Epithelial cell of esophagus (primary cell): ENCODE measurements around the gene CHRNA4.
"Not testable (repeated sequence)": the region's sequence is repeated elsewhere in the genome, so short reads cannot be mapped to it uniquely, and the experiment has no call there.

Experiments
- DNase-seq: peaks from one replicate; pipeline ENCODE4 v3.0.0; 2010; ENCODE audit warnings: low read depth
- H3K4me3 ChIP-seq: 2 replicates; pipeline ENCODE4 v1.5.1; 2011; ENCODE audit warnings: mild to moderate bottlenecking, low read length, control low read depth
- CTCF ChIP-seq: IDR thresholded peaks from 2 replicates; pipeline ENCODE4 v1.5.1; 2011; ENCODE audit warnings: low read depth, mild to moderate bottlenecking, low read length, control low read depth, inconsistent platforms; ENCODE audit not compliant: insufficient read depth; ENCODE audit errors: missing control alignments

Gene CHRNA4

GRCh38 chr20:63381781-63382431 is 20.8 kb upstream of the CHRNA4 start:
- DNase-seq = no peak
- peak; percentile 72 for TF ChIP-seq CTCF
- H3K4me3 ChIP-seq = no peak overlapping the region

GRCh38 chr20:63380346-63380870 is 19.3 kb upstream of the CHRNA4 start:
- no peak for TF ChIP-seq CTCF
- DNase-seq = no peak
- H3K4me3 ChIP-seq = no peak overlapping the region

GRCh38 chr20:63379872-63380271 is 18.7 kb upstream of the CHRNA4 start:
- not testable (repeated sequence) for DNase-seq, H3K4me3 ChIP-seq

GRCh38 chr20:63379296-63379695 is 18.1 kb upstream of the CHRNA4 start:
- no peak overlapping the region for H3K4me3 ChIP-seq
- TF ChIP-seq CTCF = no peak
- no peak for DNase-seq

GRCh38 chr20:63378626-63379025 is 17.5 kb upstream of the CHRNA4 start:
- no peak for TF ChIP-seq CTCF
- no peak for DNase-seq
- no peak overlapping the region for H3K4me3 ChIP-seq

GRCh38 chr20:63377951-63378381 is 16.8 kb upstream of the CHRNA4 start:
- DNase-seq = no peak
- no peak for TF ChIP-seq CTCF
- H3K4me3 ChIP-seq = no peak overlapping the region

- DNase-seq = no peak
- no peak overlapping the region for H3K4me3 ChIP-seq
- no peak for TF ChIP-seq CTCF
Observed at GRCh38 chr20:63377256-63377941, 16.2 kb upstream of the CHRNA4 start.
